DMS53 treated with DMSO at 0.1 percent for 48 hours (cell line): ENCODE data around the gene OR52A1.
"Not testable (repeated sequence)": the region's sequence is repeated elsewhere in the genome, so short reads cannot be mapped to it uniquely, and the experiment has no call there.

ENCODE experiments used
- DNase-seq: peaks from one replicate; lab custom pipeline; 2025; ENCODE audit not compliant: unreplicated experiment; lab: John Stamatoyannopoulos, UW

OR52A1 gene

GRCh38 chr11:5154657-5155056, at the start of gene OR52A1:
OR52A1 (minus strand) TSS chr11:5154757; CDS start chr11:5152369, 2,388 bp downstream.
- DNase-seq = no peak

GRCh38 chr11:5203366-5203765, 48.8 kb upstream of the OR52A1 start:
- DNase-seq = no peak

DNA sequence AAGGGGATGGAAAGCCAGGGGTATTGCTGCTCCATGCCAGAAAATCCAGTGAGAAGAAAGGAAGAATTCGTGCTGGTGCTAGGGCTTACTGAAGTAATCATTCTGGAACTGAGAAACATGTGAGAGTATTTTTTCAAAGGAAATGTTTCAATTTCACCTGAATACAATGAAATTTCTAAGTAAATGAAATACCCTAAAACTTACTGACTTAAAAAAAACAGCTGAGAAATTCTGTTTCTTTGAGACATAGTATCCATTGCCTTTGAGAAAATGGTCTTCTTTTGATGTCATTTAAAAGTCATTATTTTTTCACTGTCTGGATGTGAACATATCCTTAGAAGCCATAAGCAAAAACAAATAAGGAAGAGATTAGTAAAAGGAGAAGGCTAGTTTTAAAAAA, 46.0 kb upstream of the OR52A1 start, which contains the start of gene OR51V1:
TSS of gene OR51V1 (minus strand) at position 101 of the 400 bp plus-strand sequence. CDS start at position 101, 0 bp downstream.
- DNase-seq = no peak

- DNase-seq = no peak
Measured at GRCh38 chr11:5198285-5198684, 43.7 kb upstream of the OR52A1 start.

- DNase-seq = no peak
Measured at GRCh38 chr11:5197536-5197935, 43.0 kb upstream of the OR52A1 start.

- no peak for DNase-seq
Measured at GRCh38 chr11:5196731-5197130, 42.2 kb upstream of the OR52A1 start.

DNA sequence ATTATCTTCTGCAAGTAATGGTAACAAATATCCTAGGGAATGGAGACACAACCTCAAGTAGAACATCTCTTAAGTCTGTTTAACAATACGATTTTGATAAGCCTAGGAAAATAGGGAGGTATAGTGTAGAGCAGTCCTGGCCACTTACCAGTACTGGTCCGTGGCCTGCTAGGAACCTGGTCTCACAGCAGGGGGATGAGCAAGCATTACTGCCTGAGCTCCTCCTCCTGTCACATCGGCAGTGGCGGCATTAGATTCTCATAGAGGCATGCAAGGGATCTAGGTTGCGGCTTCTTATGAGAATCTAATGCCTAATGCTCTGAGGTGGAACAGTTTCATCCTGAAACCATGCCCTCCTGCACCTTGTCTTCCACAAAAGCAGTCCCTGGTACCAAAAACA, 41.5 kb upstream of the OR52A1 start:
- DNase-seq = no peak

DNA sequence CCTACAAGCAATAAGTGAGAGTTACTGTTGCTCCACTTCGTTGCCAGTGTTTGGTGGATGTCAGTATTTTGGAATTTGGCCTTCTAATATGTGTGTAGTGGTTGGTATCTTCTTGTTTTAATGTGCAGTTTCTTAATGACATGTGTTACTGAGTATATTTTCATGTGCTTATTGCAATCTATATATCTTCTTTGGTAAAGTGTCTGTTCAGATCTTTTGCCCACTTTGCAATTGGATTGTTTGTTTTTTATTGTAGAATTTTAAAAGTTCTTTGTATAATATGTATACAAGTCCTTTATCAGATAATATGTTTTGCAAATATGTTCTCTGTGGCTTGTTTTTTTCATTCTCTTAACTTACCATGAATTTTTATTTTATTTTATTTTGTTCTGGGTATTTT, 38.2 kb upstream of the OR52A1 start:
- no peak for DNase-seq

DNA sequence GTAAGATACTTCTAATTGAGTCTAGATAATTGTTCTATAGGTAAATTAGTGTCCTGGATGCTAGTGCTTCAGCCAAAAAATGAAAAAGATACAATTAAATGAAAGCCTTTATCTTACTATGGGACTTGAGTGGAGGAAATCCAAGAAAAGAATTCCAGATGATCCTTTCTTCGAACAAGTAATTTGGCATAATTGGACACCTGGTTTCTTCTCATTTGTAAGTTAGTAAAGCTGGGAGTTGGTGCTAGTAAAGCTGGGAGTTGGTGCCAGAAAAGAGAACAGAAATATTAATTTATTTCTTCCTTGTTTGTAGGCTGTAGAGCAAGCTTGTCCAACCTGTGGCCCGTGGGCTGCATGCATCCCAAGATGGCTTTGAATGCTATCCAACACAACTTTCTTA, 33.6 kb upstream of the OR52A1 start:
- no peak for DNase-seq

DNA sequence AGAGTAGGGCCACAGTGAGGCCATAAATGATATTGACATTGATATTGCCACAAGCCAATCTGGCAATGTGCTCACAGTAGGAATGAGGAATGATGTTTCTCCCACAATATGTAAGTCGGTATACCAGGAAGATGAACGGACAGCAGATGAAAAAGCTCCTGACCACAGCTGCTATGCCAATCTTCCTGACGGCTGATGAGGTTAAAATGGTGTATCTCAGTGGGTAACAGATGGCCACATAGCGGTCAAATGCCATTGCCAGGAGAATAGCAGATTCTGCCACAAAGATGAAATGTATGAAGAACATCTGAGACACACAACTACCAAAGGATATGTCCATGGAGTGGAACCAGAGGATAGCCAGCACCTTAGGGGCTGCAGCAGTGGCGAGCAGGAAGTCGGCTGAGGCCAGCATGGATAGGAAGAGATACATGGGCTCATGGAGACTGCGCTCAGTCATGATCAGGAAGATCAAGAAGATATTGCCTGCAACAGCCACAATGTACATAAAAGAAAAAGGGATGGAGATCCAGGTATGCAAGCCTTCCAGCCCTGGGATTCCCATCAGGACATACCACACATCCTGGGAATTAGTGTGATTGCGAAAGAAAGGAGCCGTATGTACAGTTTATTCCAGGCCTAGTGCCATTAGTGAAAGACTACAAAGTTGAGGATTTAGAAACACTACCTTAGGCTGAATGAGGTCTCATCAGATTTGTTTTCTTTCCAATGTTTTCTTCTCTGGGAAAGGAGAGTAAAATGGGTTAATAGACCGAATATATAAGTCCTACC, 23.7 kb upstream of the OR52A1 start:
- no peak for DNase-seq

DNA sequence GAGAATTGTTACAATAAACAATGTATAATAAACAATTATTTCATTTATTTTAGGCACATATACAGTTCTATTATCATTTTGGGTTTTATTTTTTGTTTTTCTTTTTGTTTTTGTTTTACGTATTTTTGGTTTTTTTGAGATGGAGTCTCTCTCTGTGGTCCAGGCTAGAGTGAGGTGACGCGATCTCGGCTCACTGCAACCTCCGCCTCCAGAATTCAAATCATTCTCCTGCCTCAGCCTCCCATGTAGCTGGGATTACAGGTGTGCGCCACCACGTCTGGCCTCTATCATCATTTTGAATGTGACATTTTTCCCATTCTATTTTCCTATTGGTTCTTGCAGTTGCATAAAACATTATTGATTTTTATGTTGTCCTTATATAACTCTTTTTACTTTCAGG, 20.4 kb upstream of the OR52A1 start:
- no peak for DNase-seq

DNA sequence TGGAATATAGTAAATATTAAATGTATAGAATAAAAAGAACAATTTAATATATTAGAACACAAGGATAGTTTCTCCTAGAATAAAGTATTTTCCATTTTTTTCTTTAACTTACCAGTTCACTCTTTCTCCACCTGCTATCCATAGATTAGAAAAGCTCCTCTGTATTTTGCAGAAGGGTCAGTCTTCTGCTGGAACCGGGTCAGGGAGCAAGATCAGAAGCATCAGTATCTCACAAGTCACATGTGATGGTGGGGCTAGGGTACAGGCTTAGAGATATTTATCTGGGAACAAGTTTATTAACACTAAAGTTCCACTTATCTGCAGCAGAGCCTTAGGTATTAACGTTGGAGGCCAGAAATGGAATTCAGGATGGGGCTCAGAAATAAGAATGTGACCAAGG, 17.3 kb upstream of the OR52A1 start:
- no peak for DNase-seq

GRCh38 chr11:5165898-5166297, 11.3 kb upstream of the OR52A1 start:
- DNase-seq = not testable (repeated sequence)

DNA sequence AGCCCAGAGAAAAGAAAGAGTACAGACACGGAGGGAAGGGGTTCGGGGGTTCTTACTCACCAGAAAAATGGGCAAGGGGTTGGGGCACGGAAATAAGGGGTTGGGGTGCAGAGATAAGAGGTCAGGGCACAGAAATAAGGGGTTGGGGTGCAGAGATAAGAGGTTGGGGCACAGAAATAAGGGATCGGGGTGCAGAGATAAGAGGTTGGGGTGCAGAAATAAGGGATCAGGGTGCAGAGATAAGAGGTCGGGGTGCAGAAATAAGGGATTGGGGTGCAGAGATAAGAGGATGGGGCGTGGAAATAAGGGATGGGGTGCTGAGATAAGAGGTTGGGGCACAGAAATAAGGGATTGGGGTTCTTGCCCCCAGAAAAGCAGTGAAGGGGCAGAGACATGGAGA, 10.2 kb upstream of the OR52A1 start:
- DNase-seq = not testable (repeated sequence)

GRCh38 chr11:5161045-5161444, 6.5 kb upstream of the OR52A1 start:
- DNase-seq = not testable (repeated sequence)

- DNase-seq = not testable (repeated sequence)
Measured at GRCh38 chr11:5160217-5160616, 5.7 kb upstream of the OR52A1 start.

GRCh38 chr11:5159806-5160205, 5.2 kb upstream of the OR52A1 start:
- DNase-seq = no peak

DNA sequence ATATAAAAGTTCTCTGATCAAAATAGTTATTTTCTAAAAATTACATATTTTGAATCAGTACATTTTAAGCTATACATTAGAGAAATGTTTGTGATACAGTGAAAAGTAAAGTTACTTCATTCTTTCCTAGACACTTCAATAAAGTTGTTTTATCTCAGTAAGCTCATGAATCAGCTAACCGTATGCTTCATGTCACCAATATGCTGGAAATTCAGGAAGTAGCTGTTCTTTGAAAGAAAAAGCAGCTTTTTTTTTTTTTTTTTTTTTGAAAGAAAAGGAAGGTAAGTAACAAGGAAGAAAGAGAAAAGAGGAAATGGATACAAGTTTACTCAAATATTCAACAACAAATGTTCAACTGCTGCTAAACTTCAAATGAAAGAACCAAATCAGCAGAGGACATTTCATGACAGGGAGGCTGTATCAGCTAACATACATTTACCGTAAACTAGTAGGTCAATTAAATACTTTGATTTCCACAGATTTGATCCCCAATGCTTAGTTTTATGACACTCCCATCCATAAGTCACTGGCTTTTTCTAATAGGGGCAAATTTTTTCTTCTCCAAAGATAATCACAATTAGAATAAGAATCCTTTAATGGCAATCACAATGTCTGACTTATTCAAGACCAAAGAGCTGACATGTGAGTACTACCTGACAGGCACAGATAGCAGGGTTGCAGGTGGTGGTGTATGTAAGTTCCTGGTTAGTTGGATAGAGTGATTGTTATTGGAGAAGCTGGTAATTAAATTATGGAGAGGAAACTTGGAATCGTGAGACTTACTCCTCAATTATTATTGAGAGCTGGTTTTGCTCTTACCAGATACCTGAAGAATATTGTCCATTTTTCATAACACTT, 754 bp downstream of the OR52A1 start:
- no peak for DNase-seq

DNA sequence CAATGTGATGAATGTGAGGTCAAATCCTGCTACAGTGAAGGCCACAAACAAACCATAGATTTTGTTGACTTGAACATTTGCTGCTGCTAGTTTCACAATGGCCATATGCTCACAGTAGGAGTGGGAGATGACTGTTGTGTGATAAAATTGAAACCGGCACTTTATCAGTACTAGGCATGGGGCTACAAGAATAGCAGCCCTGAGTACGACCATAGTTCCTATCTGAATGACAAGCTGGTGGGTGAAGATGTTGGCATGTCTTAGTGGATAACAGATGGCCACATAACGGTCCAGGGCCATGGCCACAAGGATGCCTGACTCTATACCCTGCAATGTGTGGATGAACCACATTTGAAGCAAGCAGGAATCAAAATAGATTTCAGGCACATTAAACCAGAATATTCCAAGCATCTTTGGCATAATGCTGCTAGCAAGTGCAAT, 2.8 kb downstream of the OR52A1 start:
- DNase-seq = no peak

- not testable (repeated sequence) for DNase-seq
Measured at GRCh38 chr11:5144206-5144605, 10.4 kb downstream of the OR52A1 start.

GRCh38 chr11:5137996-5138395, 16.6 kb downstream of the OR52A1 start, which contains the start of gene OR52A5:
OR52A5 (minus strand) TSS chr11:5138356; CDS start chr11:5132642, 5,714 bp downstream.
- no peak for DNase-seq

DNA sequence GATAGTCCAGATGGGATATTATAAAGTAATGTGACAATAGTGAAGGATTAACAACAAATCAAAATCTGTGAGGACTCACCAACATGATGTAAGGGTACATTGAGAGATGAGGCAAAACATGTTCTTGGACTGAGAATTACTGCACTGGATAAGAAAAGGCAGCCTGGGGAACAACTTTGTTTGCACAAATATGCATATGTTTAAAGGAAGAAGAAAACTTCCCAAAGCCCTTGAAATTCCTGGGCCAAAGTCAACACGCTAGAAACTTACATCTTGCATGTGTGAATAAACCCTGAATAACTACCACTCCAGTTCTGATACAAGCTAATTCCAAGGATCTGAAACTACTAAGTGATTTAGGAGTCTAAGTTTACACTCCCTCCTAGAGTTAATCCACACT, 17.5 kb downstream of the OR52A1 start:
- no peak for DNase-seq
